Astrocyte (in vitro differentiated cells and primary cell): ENCODE measurements around the gene ZNF133. TPM values are rescaled to one million over a fixed set of nuclear protein-coding genes. Genes with fewer than 3 reads are reported as not detected.

Experiments
- DNase-seq: peaks from one replicate; pipeline ENCODE4 v3.0.0-alpha.2; 2010; ENCODE audit warnings: low read depth
- FAIRE-seq: peaks from 2 replicates; lab custom pipeline; 2011; peaks lifted over from hg19 to GRCh38; lab: Jason Lieb, UNC
- H2AFZ ChIP-seq: 2 replicates; pipeline ENCODE4 v1.6.0; 2012; ENCODE audit warnings: low read depth, low read length, inconsistent platforms
- H3K27ac ChIP-seq: 2 replicates; pipeline ENCODE4 v1.5.1; 2011; ENCODE audit warnings: low read depth, low read length, inconsistent platforms
- H3K27me3 ChIP-seq: 2 replicates; pipeline ENCODE4 v1.6.0; 2011; ENCODE audit warnings: low read length, inconsistent platforms; ENCODE audit not compliant: insufficient read depth
- H3K36me3 ChIP-seq: 2 replicates; pipeline ENCODE4 v1.5.1; 2011; ENCODE audit warnings: low read length, inconsistent platforms; ENCODE audit not compliant: insufficient read depth
- H3K4me1 ChIP-seq: 2 replicates; pipeline ENCODE4 v1.5.1; 2011; ENCODE audit warnings: low read length, inconsistent platforms; ENCODE audit not compliant: insufficient read depth
- H3K4me2 ChIP-seq: 2 replicates; pipeline ENCODE4 v1.6.0; 2012; ENCODE audit warnings: low read length, inconsistent platforms
- H3K4me3 ChIP-seq: 2 replicates; pipeline ENCODE4 v1.5.1; 2011; ENCODE audit warnings: low read depth, mild to moderate bottlenecking, low read length, inconsistent platforms; ENCODE audit not compliant: insufficient read depth
- H3K79me2 ChIP-seq: 2 replicates; pipeline ENCODE4 v1.6.0; 2012; ENCODE audit warnings: mild to moderate bottlenecking, low read length, inconsistent platforms; ENCODE audit not compliant: insufficient read depth
- H3K9ac ChIP-seq: 2 replicates; pipeline ENCODE4 v1.6.0; 2012; ENCODE audit warnings: mild to moderate bottlenecking, low read length, inconsistent platforms
- H3K9me3 ChIP-seq: 2 replicates; pipeline ENCODE4 v1.5.1; 2012; ENCODE audit warnings: low read depth, mild to moderate bottlenecking, low read length, inconsistent platforms; ENCODE audit not compliant: insufficient read depth
- H4K20me1 ChIP-seq: 2 replicates; pipeline ENCODE4 v1.6.0; 2012; ENCODE audit warnings: low read length, inconsistent platforms; ENCODE audit not compliant: insufficient read depth
- H3K27ac Mint-ChIP-seq: one replicate; pipeline ENCODE4 v1.8.0; 2021; ENCODE audit warnings: mild to moderate bottlenecking, mixed read lengths; ENCODE audit not compliant: unreplicated experiment
- H3K27me3 Mint-ChIP-seq: one replicate; pipeline ENCODE4 v1.8.0; 2021; ENCODE audit warnings: low read depth, mixed read lengths; ENCODE audit not compliant: unreplicated experiment
- H3K36me3 Mint-ChIP-seq: one replicate; pipeline ENCODE4 v1.8.0; 2021; ENCODE audit warnings: low read depth, mixed read lengths; ENCODE audit not compliant: unreplicated experiment
- H3K4me1 Mint-ChIP-seq: one replicate; pipeline ENCODE4 v1.8.0; 2021; ENCODE audit warnings: low read depth, mixed read lengths; ENCODE audit not compliant: unreplicated experiment
- H3K4me3 Mint-ChIP-seq: one replicate; pipeline ENCODE4 v1.8.0; 2021; ENCODE audit warnings: mild to moderate bottlenecking, moderate library complexity, mixed read lengths; ENCODE audit not compliant: unreplicated experiment
- H3K9me3 Mint-ChIP-seq: one replicate; pipeline ENCODE4 v1.8.0; 2021; ENCODE audit warnings: mild to moderate bottlenecking, mixed read lengths; ENCODE audit not compliant: unreplicated experiment
- CTCF ChIP-seq: IDR thresholded peaks from 2 replicates; pipeline ENCODE4 v1.5.1; 2011; ENCODE audit warnings: low read depth, mild to moderate bottlenecking, inconsistent platforms, low read length, moderate library complexity; ENCODE audit not compliant: insufficient read depth
- EZH2 ChIP-seq: IDR thresholded peaks from 2 replicates; pipeline ENCODE4 v1.6.1; 2012; ENCODE audit warnings: mild to moderate bottlenecking, low read length, inconsistent platforms; ENCODE audit not compliant: insufficient read depth
- total RNA-seq: library from RNA; stranded (reverse); gene quantifications from 2 replicates; pipeline ENCODE4 v1.2.1, GENCODE V29; 2021

The ZNF133 gene
- total RNA-seq, 1 donor from 2014 or later: 12.5 TPM

- peaks cover 21% of the 10 kb centered on the region for H3K36me3 Mint-ChIP-seq
Measured at GRCh38 chr20:18313411-18313810, 25.1 kb downstream of the ZNF133 start.

GRCh38 chr20:18314786-18315406 lies 26.6 kb downstream of the ZNF133 start:
- Histone ChIP-seq H3K9me3 (no peaks in the 10 kb centered on the region), H3K9ac (no peak overlapping the region), H4K20me1 (peaks cover 9% of the 10 kb centered on the region), H3K36me3 (peaks cover 16% of the 10 kb centered on the region), H3K79me2 (no peaks in the 10 kb centered on the region), H3K27me3 (no peaks in the 10 kb centered on the region), H3K4me2 (no peak overlapping the region), H3K4me1 (peaks cover 4% of the 10 kb centered on the region), H3K27ac (peak overlapping the region; percentile 21), H3K4me3 (no peak overlapping the region), H2AFZ (no peak overlapping the region)
- Mint-ChIP-seq H3K27ac (no peak overlapping the region), H3K9me3 (peaks cover 3% of the 10 kb centered on the region), H3K36me3 (peaks cover 23% of the 10 kb centered on the region), H3K4me3 (no peak overlapping the region), H3K27me3 (no peaks in the 10 kb centered on the region), H3K4me1 (peaks cover 9% of the 10 kb centered on the region)
- no peak for TF ChIP-seq CTCF
- TF ChIP-seq EZH2: no peak
- FAIRE-seq (peak; percentile 13), DNase-seq (peak; percentile 53)

More at GRCh38 chr20:18313411-18313810, 25.1 kb downstream of the ZNF133 start:
- FAIRE-seq (no peak), DNase-seq (no peak)
- Histone ChIP-seq H3K79me2 (no peaks in the 10 kb centered on the region), H3K9ac (no peak overlapping the region), H3K9me3 (no peaks in the 10 kb centered on the region), H2AFZ (no peak overlapping the region), H3K4me1 (peaks cover 4% of the 10 kb centered on the region), H3K36me3 (peaks cover 13% of the 10 kb centered on the region), H3K4me2 (no peak overlapping the region), H4K20me1 (peaks cover 9% of the 10 kb centered on the region), H3K27me3 (no peaks in the 10 kb centered on the region), H3K27ac (no peak overlapping the region), H3K4me3 (no peak overlapping the region)
- H3K27ac Mint-ChIP-seq: no peak overlapping the region
- no peak overlapping the region for H3K4me3 Mint-ChIP-seq
- peaks cover 3% of the 10 kb centered on the region for H3K9me3 Mint-ChIP-seq
- no peak for TF ChIP-seq EZH2
- TF ChIP-seq CTCF: no peak
- no peaks in the 10 kb centered on the region for H3K27me3 Mint-ChIP-seq
- H3K4me1 Mint-ChIP-seq: peaks cover 14% of the 10 kb centered on the region

GRCh38 chr20:18316166-18316565 lies 27.8 kb downstream of the ZNF133 start:
- H3K36me3 Mint-ChIP-seq: peaks cover 23% of the 10 kb centered on the region
- Histone ChIP-seq H3K36me3 (peaks cover 16% of the 10 kb centered on the region), H3K27ac (no peak overlapping the region), H3K9ac (no peak overlapping the region), H3K4me1 (peaks cover 4% of the 10 kb centered on the region), H4K20me1 (peaks cover 9% of the 10 kb centered on the region), H3K27me3 (no peaks in the 10 kb centered on the region), H3K4me2 (no peak overlapping the region), H3K9me3 (no peaks in the 10 kb centered on the region), H3K79me2 (no peaks in the 10 kb centered on the region), H2AFZ (no peak overlapping the region), H3K4me3 (no peak overlapping the region)
- DNase-seq (no peak), FAIRE-seq (no peak)
- no peaks in the 10 kb centered on the region for H3K27me3 Mint-ChIP-seq
- H3K4me1 Mint-ChIP-seq: peaks cover 6% of the 10 kb centered on the region
- no peak for TF ChIP-seq EZH2
- no peak for TF ChIP-seq CTCF
- H3K27ac Mint-ChIP-seq: no peak overlapping the region
- no peak overlapping the region for H3K4me3 Mint-ChIP-seq
- peaks cover 3% of the 10 kb centered on the region for H3K9me3 Mint-ChIP-seq
